Ovary (tissue), 3 donors: ENCODE data around the gene KIF16B.

Source experiments
- CTCF ChIP-seq, 3 donors: fragments of 450-650 bp in 2 of 3; fragments of 200-600 bp in 1 of 3; IDR thresholded peaks; one replicate each; pipeline versions ENCODE4 v1.5.1 to v1.8.0; 2016 to 2022; ENCODE audit warnings: antibody characterized with exemption in 3 of 3, mild to moderate bottlenecking in 1 of 3
- EP300 ChIP-seq: sonication (generic); formaldehyde crosslinking; IDR thresholded peaks from one replicate; pipeline ENCODE4 v1.6.1; 2017; ENCODE audit warnings: antibody characterized with exemption
- donor health status: DM: no; HTN: no; CAD: no.

GRCh38 chr20:16314320-16314719 is 258.9 kb downstream of the KIF16B start:
- no peak for TF ChIP-seq CTCF (IDR thresholded peaks at IDR 0.05)
- no peak for TF ChIP-seq EP300
